ENCODE data around the gene IGSF8.
A peak's percentile ranks its signal among the peaks of the same experiment; 100 is the strongest.
"Not testable (repeated sequence)": the region's sequence is repeated elsewhere in the genome, so short reads cannot be mapped to it uniquely, and the experiment has no call there.

The IGSF8 gene

GRCh38 chr1:160053548-160054365 lies 44.7 kb downstream of the IGSF8 start:
- Mint-ChIP-seq H3K36me3 (ENCODE audit: low read depth) (no peaks in the 10 kb centered on the region), H3K27ac (peak overlapping the region; percentile 87), H3K4me3 (peak overlapping the region; percentile 36), H3K9me3 (no peaks in the 10 kb centered on the region), H3K4me1 (peaks cover 65% of the 10 kb centered on the region), H3K27me3 (ENCODE audit: low read depth, poor library complexity) (peaks cover 18% of the 10 kb centered on the region)
- DNase-seq, result no peak
- TF ChIP-seq, protein P1, sequence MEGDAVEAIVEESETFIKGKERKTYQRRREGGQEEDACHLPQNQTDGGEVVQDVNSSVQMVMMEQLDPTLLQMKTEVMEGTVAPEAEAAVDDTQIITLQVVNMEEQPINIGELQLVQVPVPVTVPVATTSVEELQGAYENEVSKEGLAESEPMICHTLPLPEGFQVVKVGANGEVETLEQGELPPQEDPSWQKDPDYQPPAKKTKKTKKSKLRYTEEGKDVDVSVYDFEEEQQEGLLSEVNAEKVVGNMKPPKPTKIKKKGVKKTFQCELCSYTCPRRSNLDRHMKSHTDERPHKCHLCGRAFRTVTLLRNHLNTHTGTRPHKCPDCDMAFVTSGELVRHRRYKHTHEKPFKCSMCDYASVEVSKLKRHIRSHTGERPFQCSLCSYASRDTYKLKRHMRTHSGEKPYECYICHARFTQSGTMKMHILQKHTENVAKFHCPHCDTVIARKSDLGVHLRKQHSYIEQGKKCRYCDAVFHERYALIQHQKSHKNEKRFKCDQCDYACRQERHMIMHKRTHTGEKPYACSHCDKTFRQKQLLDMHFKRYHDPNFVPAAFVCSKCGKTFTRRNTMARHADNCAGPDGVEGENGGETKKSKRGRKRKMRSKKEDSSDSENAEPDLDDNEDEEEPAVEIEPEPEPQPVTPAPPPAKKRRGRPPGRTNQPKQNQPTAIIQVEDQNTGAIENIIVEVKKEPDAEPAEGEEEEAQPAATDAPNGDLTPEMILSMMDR (IDR thresholded peaks at IDR 0.05), result no peak

GRCh38 chr1:160052936-160053335 lies 45.5 kb downstream of the IGSF8 start:
- Mint-ChIP-seq H3K27ac (peak overlapping the region; percentile 14), H3K9me3 (no peaks in the 10 kb centered on the region), H3K4me3 (peak overlapping the region; percentile 36), H3K4me1 (peaks cover 70% of the 10 kb centered on the region), H3K27me3 (ENCODE audit: low read depth, poor library complexity) (peaks cover 14% of the 10 kb centered on the region), H3K36me3 (ENCODE audit: low read depth) (no peaks in the 10 kb centered on the region)
- DNase-seq, result peak; percentile 21
- TF ChIP-seq, protein P1 (IDR thresholded peaks at IDR 0.05), result no peak

- no peaks in the 10 kb centered on the region for H3K9me3 Mint-ChIP-seq
Measured at GRCh38 chr1:160050619-160051018, 47.8 kb downstream of the IGSF8 start.

GRCh38 chr1:160050182-160050581 lies 48.2 kb downstream of the IGSF8 start:
- H3K27ac Mint-ChIP-seq; H3K9me3 Mint-ChIP-seq; H3K36me3 Mint-ChIP-seq (ENCODE audit: low read depth); DNase-seq; H3K4me3 Mint-ChIP-seq: not testable (repeated sequence)
- peaks cover 58% of the 10 kb centered on the region for H3K4me1 Mint-ChIP-seq
- peaks cover 17% of the 10 kb centered on the region for H3K27me3 Mint-ChIP-seq (ENCODE audit: low read depth, poor library complexity)

More at GRCh38 chr1:160050619-160051018, 47.8 kb downstream of the IGSF8 start:
- Mint-ChIP-seq H3K4me1 (peaks cover 62% of the 10 kb centered on the region), H3K36me3 (ENCODE audit: low read depth) (no peaks in the 10 kb centered on the region), H3K4me3 (no peak overlapping the region), H3K27ac (no peak overlapping the region), H3K27me3 (ENCODE audit: low read depth, poor library complexity) (peaks cover 18% of the 10 kb centered on the region)
- no peak for DNase-seq
- TF ChIP-seq, protein P1 (IDR thresholded peaks at IDR 0.05), result no peak

DNA sequence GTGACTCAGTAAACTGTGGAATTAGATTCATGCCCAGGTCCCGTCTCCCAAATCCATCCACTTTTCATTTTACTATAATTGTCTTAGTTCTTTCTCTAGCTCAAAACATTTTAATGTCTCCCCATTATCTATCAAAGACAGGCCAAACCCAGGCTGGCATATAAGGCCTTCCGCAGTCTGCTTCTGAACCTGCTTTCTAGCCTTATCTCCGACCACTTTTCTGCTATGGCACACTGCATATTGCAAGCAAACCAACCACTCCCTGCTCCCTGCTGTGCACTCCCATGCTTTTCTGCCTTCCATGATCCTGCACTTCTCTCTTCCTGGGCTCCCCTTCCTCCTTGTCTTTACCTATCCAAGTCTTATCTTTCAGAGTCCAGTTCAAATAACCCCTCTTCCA lies 49.3 kb downstream of the IGSF8 start:
- H3K27ac Mint-ChIP-seq, result no peak overlapping the region
- no peak for DNase-seq
- TF ChIP-seq, protein P1 (IDR thresholded peaks at IDR 0.05), result no peak
- H3K27me3 Mint-ChIP-seq (ENCODE audit: low read depth, poor library complexity), result peaks cover 17% of the 10 kb centered on the region
- H3K9me3 Mint-ChIP-seq, result no peaks in the 10 kb centered on the region
- H3K36me3 Mint-ChIP-seq (ENCODE audit: low read depth), result no peaks in the 10 kb centered on the region
- peaks cover 47% of the 10 kb centered on the region for H3K4me1 Mint-ChIP-seq
- no peak overlapping the region for H3K4me3 Mint-ChIP-seq

- no peak overlapping the region for H3K27ac Mint-ChIP-seq
- H3K4me3 Mint-ChIP-seq, result no peak overlapping the region
- H3K4me1 Mint-ChIP-seq, result peaks cover 40% of the 10 kb centered on the region
- H3K9me3 Mint-ChIP-seq, result no peaks in the 10 kb centered on the region
- TF ChIP-seq, protein P1 (IDR thresholded peaks at IDR 0.05), result no peak
- DNase-seq, result no peak
- no peaks in the 10 kb centered on the region for H3K36me3 Mint-ChIP-seq (ENCODE audit: low read depth)
- H3K27me3 Mint-ChIP-seq (ENCODE audit: low read depth, poor library complexity), result peaks cover 17% of the 10 kb centered on the region
Measured at GRCh38 chr1:160048335-160048734, 50.1 kb downstream of the IGSF8 start.

Data from nephron progenitor cell (in vitro differentiated cells).